ENCODE measurements around the gene LYSET. TPM values are rescaled to one million over a fixed set of nuclear protein-coding genes. Genes with fewer than 3 reads are reported as not detected.

Gene LYSET
- polyA plus RNA-seq, 1 of the 3 experiments (the other 2 are of a cell fraction) = 17.7 TPM

DNA sequence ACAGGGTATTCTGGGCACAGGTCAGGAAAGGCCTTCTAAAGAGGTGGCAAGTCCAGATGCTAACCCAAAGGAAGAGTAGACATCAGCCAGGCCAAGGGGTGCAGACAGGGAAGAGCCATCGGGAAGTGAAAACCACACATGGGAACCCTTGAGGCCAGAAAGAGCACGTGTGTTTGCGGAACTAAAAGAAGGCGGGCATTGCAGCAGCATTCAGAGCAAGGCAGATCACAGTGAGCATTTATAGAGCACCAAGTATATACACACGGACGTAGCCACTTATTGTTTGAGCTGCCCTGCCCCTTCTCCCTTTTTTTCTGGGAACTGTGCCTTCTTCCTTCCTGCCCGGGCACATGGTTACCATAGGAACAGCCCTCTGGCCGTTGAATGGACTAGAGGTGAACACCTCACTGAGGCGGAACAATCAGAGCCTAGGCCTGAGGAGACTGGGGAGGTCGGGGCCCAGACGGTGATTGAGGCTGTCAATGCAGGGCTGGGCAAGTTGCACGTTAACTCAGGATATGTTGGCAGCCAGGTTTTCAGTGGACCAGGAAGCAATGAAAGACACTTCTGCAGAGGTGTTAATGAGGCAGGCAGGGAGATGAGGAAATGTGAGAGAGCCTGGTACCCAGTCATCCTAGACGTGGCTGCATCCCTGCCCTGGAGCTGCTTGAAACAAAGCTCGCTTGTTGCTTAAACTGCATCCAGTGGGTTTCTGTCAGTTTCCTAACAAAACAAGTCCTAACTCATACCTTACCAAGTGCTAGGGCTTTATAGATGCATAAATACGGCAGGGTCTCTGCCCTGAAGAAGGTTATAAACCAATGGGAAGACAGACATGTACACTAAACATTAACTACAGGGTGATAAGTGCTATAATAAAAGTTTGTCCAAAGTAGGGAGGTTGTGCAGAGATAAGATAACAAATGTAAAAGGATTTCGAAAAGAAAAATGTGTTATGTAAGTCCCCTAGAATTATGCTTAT is 34.6 kb upstream of the LYSET start (continued):
- TF ChIP-seq, protein P1, sequence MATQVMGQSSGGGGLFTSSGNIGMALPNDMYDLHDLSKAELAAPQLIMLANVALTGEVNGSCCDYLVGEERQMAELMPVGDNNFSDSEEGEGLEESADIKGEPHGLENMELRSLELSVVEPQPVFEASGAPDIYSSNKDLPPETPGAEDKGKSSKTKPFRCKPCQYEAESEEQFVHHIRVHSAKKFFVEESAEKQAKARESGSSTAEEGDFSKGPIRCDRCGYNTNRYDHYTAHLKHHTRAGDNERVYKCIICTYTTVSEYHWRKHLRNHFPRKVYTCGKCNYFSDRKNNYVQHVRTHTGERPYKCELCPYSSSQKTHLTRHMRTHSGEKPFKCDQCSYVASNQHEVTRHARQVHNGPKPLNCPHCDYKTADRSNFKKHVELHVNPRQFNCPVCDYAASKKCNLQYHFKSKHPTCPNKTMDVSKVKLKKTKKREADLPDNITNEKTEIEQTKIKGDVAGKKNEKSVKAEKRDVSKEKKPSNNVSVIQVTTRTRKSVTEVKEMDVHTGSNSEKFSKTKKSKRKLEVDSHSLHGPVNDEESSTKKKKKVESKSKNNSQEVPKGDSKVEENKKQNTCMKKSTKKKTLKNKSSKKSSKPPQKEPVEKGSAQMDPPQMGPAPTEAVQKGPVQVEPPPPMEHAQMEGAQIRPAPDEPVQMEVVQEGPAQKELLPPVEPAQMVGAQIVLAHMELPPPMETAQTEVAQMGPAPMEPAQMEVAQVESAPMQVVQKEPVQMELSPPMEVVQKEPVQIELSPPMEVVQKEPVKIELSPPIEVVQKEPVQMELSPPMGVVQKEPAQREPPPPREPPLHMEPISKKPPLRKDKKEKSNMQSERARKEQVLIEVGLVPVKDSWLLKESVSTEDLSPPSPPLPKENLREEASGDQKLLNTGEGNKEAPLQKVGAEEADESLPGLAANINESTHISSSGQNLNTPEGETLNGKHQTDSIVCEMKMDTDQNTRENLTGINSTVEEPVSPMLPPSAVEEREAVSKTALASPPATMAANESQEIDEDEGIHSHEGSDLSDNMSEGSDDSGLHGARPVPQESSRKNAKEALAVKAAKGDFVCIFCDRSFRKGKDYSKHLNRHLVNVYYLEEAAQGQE (IDR thresholded peaks at IDR 0.05; ENCODE audit: low read depth, low read length) = no peak
- TF ChIP-seq RXRA (IDR thresholded peaks at IDR 0.05; ENCODE audit: borderline replicate concordance, low read depth) = no peak
- no peak for TF ChIP-seq FOSL2 (IDR thresholded peaks at IDR 0.05; ENCODE audit: borderline replicate concordance, low read depth)
- TF ChIP-seq RCOR1 (IDR thresholded peaks at IDR 0.05; ENCODE audit: low read length) = no peak
- TF ChIP-seq GATA2 (CRISPR knock-in tag; IDR thresholded peaks at IDR 0.05) = no peak
- TF ChIP-seq POLR2AphosphoS5 (IDR thresholded peaks at IDR 0.05; ENCODE audit: low read depth, low read length) = no peak
- TF ChIP-seq ELF1 (IDR thresholded peaks at IDR 0.05) = no peak
- no peak for TF ChIP-seq SMC3 (IDR thresholded peaks at IDR 0.05; ENCODE audit: low read depth, low read length)
- TF ChIP-seq, protein P2, sequence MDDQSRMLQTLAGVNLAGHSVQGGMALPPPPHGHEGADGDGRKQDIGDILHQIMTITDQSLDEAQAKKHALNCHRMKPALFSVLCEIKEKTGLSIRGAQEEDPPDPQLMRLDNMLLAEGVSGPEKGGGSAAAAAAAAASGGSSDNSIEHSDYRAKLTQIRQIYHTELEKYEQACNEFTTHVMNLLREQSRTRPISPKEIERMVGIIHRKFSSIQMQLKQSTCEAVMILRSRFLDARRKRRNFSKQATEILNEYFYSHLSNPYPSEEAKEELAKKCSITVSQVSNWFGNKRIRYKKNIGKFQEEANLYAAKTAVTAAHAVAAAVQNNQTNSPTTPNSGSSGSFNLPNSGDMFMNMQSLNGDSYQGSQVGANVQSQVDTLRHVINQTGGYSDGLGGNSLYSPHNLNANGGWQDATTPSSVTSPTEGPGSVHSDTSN (IDR thresholded peaks at IDR 0.05) = no peak
- TF ChIP-seq TCF12 (IDR thresholded peaks at IDR 0.05) = no peak
- no peak for TF ChIP-seq FOXM1 (IDR thresholded peaks at IDR 0.05; ENCODE audit: low read depth)
- TF ChIP-seq NFIC (IDR thresholded peaks at IDR 0.05; ENCODE audit: borderline replicate concordance) = no peak

DNA sequence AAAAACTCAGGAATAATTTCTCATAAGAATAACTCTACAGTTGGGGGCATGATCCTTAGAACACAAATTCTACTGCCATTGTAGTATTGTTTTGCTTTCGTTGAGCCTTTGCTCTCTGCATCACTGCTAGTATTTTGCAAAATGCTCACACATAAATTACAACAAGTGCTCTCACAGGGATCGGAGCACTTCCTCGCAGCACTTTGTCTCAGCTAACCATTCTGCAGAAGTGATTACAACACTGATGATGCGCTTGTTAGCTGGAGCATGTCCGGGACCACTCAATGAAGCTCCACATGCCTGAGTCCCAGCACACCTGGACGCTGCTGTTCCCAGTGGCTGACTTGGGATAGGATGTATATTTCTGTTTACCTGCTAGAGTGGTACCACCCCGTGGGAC is 32.0 kb upstream of the LYSET start:
- POLR2A ChIA-PET = no interaction called here
- Histone ChIP-seq H3K36me3 (replicated peaks in 1 of 2; ENCODE audit: control insufficient read depth in 1 of 2, insufficient read depth in 2 of 2, low read length in 1 of 2) (no peaks in the 10 kb centered on the region), H3K27me3 (ENCODE audit: insufficient read depth) (no peaks in the 10 kb centered on the region), H3K9me3 (no peaks in the 10 kb centered on the region), H3K27ac (ENCODE audit: low read depth in 2 of 2, low read length in 1 of 2) (no peak overlapping the region), H3K4me3 (ENCODE audit: low read depth in 2 of 2, low read length in 1 of 2) (no peak overlapping the region), H3K9me2 (no peaks in the 10 kb centered on the region), H4K20me1 (ENCODE audit: insufficient read depth) (no peaks in the 10 kb centered on the region), H3K4me2 (no peak overlapping the region), H3K4me1 (ENCODE audit: control insufficient read depth in 1 of 2, insufficient read depth in 2 of 2, low read depth in 1 of 2, low read length in 1 of 2) (peaks cover 0 to 3% of the 10 kb centered on the region in 2 experiments; a peak in 1 of 4 replicates), H2AFZ (ENCODE audit: low read depth) (no peak overlapping the region), H3K9ac (no peak overlapping the region), H3F3A (replicated peaks; ENCODE audit: insufficient read depth) (no peaks in the 10 kb centered on the region), H3K79me2 (ENCODE audit: insufficient read depth) (no peaks in the 10 kb centered on the region)
- CTCF ChIA-PET = interaction anchor here (0.7 kb wide), 1 partner anchor 684 kb away, joined by 3 read pairs; no protein-coding TSS in a partner anchor
- TF ChIP-seq NFIC (IDR thresholded peaks at IDR 0.05; ENCODE audit: borderline replicate concordance) (no peak), FOXJ3 (CRISPR knock-in tag; IDR thresholded peaks at IDR 0.05) (no peak), EZH2phosphoT487 (IDR thresholded peaks at IDR 0.05; ENCODE audit: borderline replicate concordance, low read depth) (no peak)
- DNase-seq = no peak
- whole genome bisulfite sequencing (ENCODE audit: low lambda C conversion rate) = 61% methylated on average over 7 of the region's 7 CpGs
